Ishikawa (cell line): ENCODE measurements around the gene ZNF627.

ENCODE experiments used
- CEBPB ChIP-seq: IDR thresholded peaks from 2 replicates; pipeline ENCODE4 v1.6.1; 2012
- CREB1 ChIP-seq: IDR thresholded peaks from 2 replicates; pipeline ENCODE4 v1.6.1; 2012; ENCODE audit warnings: low read depth
- RAD21 ChIP-seq: IDR thresholded peaks from 2 replicates; pipeline ENCODE4 v1.6.1; 2012; ENCODE audit warnings: low read depth
- REST ChIP-seq: IDR thresholded peaks from 2 replicates; pipeline ENCODE4 v1.6.1; 2012; ENCODE audit warnings: low read depth, mild to moderate bottlenecking
- TAF1 ChIP-seq: IDR thresholded peaks from 2 replicates; pipeline ENCODE4 v1.6.1; 2012; ENCODE audit warnings: low read depth, mild to moderate bottlenecking
- USF1 ChIP-seq: IDR thresholded peaks from 2 replicates; pipeline ENCODE4 v1.6.1; 2012
- YY1 ChIP-seq: IDR thresholded peaks from 2 replicates; pipeline ENCODE4 v1.6.1; 2012; ENCODE audit warnings: low read depth
- ZBTB7A ChIP-seq: IDR thresholded peaks from 2 replicates; pipeline ENCODE4 v1.6.1; 2012; ENCODE audit warnings: low read depth

DNA sequence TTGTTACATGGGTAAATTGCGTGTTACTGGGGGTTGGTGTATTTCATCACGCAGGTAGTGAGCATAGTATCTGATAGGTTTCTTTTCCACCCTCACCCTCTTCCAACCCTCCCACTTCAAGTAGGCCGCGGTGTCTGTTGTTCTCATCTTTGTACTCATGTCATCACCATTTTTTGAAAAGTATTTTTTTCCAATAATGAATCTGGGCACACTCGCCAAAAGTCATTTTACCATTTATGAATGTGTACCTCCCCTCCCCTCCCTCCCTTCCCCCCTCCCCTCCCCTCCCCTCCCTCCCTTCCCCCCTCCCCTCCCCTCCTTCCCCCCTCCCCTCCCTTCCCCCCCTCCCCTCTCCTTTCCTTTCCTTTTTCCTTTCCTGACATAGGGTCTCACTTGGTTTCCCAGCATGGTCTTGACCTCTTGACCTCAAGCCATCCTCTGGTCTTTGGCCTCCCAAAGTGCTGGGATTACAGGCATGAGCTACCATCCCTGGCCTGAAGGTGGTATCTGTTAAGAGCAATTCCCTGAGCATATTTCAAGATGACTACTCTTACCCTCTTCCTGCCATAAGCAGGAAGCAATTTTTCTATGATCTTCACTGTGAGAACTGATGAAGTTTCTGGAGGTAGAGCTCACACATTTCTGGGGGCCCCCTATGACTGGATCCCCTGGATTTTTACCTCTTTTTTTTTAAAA lies 15.7 kb downstream of the ZNF627 start:
- TF ChIP-seq YY1 (no peak), CREB1 (no peak), REST (no peak), RAD21 (no peak), CEBPB (no peak), ZBTB7A (no peak), TAF1 (no peak), USF1 (no peak)
